HG03521 (cell line): ENCODE data around the gene FOXI2.
A peak's percentile ranks its signal among the peaks of the same experiment; 100 is the strongest.

Experiments
- ATAC-seq: cut with Tn5 transposase; IDR thresholded peaks from one replicate; pipeline ENCODE4 v1.9.1; 2021; ENCODE audit warnings: mild to moderate bottlenecking, moderate library complexity; ENCODE audit not compliant: unreplicated experiment

The FOXI2 gene

DNA sequence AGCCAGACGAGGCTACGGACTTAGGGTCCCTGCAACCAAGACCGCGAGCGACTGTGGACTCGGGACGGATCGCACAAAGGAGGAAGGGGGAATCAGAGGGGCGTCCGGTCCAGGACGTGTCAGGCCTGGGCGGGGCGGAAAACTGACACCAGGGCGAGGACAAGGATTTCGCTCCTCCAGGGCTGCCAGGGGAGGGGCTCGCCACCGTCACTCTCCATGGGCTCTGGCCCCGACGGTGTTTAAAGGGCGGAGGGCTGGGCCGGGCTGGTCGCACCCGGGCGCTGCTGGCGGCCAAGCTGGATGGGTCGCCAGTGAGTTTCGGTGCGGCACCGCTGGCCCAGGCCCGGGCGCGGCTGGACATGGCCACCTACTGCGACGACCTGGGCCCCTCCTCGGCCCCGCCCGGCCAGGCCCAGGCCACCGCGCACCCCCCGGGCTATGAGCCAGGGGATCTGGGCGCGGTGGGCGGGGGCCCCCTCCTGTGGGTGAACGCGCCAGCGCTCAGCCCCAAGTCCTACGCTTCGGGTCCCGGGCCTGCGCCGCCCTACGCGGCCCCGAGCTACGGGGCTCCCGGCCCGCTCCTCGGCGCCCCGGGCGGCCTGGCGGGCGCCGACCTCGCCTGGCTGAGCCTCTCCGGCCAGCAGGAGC, at the start of gene FOXI2:
Gene FOXI2 (plus strand): TSS at position 271 of the 648 bp plus-strand sequence. CDS start 89 bp downstream, at position 360.
- ATAC-seq = no peak

DNA sequence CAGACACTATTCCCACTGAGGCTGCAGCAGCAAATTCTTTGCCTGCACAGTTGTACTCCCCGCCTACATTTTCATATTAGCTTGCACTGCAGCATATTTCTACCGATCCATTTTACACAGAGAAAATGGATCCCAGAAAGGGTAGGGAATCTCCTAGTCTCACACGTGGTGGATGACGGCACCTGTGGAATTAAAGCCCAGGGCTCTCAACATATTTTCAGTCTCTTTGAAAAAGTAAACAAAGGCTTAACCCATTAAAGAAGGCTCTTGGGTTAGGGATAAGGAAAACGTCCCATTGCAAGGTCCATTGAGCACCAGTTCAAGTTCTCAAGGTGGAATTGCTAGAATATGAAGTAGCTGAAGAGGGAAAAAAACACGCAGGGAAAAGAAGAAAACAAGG, 49.4 kb upstream of the FOXI2 start:
- no peak for ATAC-seq

DNA sequence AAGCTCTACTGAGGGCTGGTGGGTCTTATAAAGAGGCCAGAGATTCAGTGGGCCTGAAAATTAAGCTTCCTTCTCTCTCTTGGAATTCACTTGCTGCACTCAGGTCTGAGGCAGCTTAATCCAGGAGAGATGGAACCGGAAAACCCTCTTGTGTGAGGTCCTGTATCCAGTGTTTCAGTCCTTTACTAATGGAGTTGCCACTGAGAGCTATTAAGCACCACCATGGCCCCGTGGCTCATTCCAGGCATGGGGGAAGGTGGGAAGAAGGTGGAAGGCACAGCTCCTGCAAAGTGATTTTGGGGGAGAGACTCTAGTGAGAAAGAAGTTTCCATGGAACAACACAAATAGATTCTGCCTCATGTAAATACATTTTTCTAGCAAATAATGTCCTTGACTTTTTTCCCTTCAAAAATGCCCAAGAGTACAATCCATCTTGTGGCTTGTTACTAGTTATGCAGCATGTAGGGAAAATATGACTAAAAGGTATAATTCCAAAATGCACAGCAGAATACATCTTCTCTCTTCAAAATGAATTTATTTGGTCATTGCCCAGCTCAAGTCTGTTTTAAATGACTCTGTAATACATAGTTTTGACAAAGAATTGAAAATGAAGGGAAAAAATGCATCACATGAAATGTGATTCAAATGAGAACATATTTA, 46.7 kb upstream of the FOXI2 start:
- no peak for ATAC-seq

DNA sequence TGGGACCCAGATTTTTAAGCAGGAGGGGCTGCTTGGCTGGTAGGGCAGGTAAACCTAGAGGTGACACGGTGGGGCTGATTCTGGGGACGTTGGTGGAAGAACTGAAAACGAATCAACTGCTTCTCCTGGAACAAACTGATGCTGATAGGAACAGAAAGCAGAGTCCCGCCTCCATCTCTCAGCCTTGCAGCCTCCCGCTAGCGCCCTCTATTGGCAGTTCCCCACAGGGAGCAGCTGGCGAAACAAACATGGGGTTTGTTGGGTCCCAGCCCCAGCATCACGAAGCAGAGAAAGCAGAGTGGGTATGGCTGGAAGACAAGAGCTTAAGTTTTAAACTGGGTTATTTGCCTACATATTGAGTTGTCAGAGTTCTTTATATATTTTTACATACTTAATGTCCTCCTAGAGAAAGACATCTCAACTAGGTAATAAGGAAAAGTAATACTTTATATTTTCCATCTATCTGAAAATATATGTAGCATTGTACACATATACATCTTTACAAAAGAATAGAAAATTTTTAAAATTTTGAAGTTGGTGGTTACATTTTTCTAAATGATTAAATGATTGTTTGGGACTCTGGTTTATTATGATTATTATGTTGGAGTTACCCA, 42.3 kb upstream of the FOXI2 start:
- peak; percentile 84 for ATAC-seq

DNA sequence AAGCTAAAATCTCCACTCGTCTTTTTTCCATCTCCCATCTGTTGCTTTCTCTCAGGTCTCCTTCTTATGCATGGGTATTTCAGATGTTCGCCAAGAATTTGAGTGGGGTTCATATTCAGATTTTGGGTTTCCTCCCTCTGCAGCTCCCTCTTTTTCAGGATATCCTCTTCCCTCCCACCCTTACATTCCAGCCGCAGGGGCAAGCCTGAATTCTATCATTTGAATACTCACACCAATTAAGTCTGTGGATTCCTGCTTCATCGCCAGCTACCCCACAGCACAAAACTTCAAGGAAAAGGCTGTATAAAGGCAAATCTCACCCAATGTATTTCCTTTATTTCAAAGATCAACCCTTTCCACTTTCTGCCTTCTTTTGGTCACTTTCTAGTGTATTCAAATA, 41.6 kb upstream of the FOXI2 start:
- no peak for ATAC-seq

DNA sequence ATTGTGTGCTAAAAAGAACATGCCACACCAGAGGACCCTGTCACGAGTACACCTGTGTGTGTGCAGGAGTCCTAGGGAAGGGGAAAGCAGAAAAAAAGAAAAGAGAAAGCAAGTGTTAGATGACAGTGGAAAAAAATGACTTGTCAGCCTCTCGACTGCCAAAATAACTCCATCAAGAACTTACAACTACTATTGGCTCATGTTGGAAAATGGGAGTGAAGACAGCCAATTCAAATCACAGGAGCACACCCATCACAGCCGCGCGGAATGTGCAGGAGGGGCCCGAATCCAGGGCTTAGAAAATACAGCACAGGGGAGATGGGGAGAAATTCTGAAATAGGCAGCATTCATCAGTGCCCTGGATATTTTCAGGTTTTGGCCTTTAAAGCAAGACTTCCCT, 38.1 kb upstream of the FOXI2 start:
- no peak for ATAC-seq

DNA sequence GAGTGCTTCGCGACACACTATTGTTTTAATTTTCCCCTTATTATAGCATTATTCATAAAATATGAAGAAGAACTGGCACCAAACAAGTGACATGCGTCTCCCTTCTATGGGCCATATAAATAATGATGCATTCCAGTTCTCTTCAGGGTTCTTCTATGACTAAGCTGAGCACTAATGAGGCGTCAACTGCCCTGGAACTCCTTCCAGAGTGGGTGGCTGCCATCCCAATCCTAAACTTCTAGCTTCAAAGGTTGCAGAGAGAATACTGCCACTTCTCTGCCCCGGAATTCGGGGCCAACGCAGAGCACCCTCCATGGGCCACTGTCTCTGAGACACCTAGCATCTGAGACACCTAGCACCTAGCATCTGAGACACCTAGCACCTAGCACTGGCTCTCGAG, 37.7 kb upstream of the FOXI2 start:
- ATAC-seq = no peak

DNA sequence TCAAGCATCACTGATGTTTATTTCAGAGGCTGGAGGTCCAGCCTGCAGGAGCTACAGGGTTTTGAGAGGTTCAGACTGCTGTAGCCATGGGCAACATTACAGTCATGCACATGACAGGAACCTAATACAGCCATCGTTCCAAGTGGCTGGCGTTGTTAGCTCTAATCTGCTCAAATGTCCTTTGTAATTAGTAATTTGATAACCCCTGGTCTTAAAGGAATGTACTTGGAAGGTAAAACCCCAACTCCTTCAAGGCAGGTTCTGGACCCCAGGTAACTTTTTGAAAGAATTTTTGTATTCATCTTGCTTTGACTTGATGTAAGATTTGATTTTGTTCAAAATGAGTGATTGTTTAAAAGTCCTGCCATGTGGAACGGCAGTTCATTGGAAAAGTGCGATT, 34.7 kb upstream of the FOXI2 start:
- no peak for ATAC-seq

DNA sequence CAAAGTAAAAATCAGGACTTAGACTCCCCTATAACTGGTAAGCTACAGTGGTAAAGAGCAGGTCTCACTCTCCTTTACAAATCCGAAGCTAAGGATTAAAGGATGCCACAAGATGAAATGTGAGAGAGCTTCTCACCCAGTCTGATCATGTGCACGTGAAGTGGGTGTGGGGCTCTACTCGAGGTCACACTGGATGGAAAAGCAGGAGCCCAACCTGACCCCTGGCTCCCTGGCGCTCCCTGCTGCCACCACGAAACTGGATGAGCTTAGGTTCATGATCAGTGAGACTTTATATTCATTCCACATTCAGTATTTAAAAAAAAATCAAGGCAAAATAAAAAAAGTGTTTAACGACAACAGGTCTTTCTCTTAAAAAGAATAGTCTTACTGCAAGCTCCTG, 21.7 kb upstream of the FOXI2 start:
- no peak for ATAC-seq

DNA sequence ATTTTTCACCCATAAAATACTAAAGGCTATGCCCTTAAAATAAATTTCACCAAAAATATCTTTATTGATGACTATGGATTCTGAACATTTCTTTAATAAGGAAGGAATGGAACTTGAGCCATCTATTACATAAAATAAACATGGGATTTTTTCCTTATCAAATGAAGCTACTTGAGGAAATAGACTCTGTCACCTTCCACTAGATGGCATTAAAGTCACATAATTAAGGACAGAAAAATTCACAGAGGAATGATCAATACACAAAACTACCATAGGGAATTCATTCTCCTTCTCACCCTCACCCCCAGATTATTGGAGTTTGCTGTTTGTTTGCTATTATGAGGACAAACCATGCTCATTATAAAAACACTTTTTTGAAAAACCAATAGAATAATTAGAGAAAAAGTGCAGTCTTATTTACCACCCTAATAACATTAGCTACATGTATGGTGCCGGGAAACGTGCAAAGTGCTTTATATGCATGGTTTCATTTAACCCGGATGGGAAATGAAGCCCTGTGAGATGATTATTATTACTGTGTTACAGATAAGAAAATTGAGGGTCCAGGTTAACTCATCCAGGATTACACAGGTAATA, 21.1 kb upstream of the FOXI2 start:
- ATAC-seq = no peak

DNA sequence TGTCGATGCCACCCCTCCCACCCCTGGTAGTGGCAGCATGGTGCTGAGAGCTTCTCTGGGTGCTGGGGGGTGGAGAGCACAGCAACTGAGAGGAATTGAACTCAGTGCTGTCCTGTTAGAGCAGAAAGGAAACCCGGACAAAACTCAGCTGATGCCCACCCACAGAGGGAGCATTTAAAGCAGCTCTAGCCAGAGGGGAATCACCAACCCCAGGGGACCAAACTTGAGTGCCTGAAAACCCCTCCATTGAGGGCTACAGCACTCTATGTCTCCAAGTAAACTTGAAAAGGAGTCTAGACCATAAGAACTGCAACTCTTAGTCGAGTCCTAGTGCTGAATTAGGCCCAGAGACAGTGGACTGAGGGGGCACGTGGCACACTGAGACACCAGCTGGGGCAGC, 16.8 kb upstream of the FOXI2 start:
- no peak for ATAC-seq

DNA sequence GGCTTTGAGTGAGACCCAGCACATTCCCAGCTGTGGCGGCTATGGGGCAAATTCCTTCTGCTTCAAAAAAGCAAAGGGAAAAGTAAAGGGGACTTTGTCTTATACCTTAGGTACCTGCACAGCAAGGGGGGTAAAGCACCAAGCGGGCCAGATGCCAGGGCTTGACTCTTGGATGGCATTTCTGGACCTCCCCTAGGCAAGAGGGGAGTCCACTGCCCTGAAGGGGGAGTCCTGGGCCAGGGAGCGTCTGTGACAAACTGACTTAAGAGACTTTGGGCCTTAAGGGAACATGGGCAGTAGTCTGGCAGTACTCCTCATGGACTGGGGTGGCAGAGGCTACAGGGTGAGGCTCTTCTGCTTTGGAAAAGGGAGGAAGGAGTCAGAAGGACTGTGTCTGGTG, 16.1 kb upstream of the FOXI2 start:
- no peak for ATAC-seq

DNA sequence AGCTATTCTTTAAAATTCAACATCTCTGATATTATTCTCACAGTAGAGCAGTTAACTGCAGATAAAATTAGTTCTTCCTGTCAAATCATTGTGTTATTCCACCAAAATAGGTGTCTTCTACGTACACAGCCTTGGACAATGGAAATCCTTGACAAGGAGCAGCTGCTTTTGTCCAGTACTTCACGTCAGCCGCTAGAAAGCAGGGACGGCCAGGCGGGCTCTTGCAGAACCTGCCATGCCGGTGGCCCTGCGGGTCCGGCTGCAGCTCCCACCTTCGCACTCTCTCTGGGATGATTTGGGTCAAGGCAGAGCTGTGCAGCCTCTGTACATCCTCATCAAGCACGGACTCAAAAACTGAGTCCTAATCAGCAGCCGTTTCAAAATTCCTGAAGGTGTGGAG, 2.2 kb upstream of the FOXI2 start:
- ATAC-seq = no peak

DNA sequence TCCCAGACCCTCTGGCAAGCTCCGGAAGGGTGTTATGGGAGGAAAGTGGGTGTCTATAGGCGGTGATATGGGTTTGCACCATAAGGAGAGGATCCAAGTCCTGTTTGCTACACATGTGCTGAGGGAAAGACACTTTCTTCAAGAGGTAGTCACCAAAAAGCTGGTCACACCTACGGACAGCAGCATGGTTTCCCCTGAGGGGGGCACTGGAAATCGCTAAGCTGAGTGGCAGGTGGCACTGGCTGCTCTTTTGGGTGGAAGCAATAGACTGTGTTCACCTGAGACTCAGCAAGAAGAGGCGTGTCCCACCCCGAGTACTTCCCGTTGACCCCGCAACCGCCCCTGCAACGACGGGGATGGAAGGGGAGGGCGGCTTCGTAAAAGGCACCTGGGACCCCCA, 1.8 kb upstream of the FOXI2 start:
- ATAC-seq = no peak

DNA sequence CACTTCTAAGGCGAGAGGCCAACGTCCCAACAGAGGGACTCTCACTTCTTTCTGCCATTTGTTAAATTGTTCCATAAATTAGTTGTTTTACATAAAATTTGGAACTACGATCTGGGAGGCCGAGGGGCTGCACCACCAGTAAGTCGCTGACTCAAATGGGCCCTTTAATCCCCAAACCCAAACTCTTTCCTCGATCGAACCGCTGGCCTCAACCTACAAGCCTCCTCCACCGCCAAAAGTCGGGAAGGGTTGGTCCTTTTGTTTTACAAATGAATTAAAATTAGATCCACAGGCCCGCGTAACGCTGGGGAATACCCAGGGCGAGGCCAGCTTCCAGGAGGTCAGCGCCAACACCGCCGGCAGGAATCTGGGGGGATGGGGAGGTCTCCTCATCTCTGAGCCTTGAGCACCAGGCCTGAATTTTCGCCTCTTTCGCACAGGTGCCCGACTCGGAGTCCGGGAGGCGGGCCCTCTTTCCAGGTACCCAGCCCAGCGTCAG, 1.2 kb upstream of the FOXI2 start:
- ATAC-seq = no peak

DNA sequence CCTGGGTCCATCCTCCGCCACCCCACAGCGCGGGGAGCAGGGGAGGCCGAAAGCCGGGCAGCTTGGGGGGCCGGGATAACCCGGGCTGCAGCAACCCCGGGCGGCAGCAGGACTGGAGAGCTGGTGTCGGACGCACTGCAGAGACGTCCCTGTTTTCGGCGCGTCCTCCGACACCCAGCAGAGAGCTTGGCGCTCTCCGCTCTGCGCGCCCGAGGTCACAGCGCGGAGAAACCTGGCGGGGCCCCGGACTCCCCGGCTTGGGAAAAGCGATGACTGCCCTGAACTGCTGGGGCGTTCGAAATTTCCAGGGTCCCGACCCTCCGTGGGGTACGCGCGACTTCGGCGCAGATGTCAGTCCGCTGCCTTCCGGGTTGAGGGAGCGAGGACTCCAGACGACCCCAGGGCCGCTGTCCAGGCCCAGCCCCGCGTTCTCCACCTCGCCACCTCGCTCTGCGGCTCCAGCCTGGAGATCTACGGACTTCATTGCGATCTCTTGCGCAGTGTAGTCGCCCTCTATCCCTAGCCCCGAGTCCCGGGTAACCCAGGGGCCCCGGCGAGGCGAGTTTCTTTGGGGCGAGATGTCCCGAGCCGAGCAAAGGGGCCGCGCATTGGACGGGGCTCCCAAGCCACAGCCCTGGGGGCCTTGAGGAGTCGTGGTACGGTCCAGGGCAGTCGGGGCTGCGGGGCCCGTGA, 617 bp upstream of the FOXI2 start:
- ATAC-seq = no peak

DNA sequence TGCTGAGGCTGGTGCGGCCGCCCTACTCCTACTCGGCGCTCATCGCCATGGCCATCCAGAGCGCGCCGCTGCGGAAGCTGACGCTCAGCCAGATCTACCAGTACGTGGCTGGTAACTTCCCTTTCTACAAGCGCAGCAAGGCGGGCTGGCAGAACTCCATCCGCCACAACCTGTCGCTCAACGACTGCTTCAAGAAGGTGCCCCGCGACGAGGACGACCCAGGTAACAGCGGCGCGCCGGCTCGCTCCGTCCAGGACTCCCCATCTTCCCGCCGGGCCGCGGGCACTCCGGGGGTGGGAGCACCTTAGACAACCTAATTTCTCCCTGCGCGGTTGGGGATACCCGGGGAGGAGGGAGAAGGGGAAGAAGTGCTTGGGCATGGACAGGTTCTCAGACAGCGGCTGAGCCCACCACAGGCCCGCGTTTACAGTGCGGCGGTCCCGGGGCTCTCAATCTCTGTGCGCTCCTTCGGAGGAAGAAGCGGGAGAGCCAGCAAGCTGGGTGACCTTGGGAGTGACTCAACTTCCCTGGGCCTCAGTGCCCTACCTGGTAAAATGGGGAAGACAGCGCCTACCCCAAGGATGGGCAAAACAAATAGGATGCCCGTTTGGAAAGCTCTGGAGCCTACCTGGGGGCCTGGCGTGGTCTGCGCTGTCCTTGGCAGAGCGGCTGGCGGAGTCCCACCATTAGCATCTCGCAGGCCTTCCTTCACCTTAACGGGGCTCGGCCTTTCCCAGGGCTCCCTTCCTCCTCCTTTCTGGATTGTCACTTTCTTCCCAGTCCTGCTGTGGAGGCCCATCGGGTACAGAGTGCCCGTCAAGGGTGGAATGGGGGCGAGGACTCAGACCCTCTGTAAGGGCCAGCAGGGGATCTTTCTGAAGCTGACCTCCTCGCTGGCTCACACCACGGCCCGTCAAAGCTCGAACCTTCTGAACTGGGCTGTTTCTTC, 852 bp downstream of the FOXI2 start:
- ATAC-seq = no peak

DNA sequence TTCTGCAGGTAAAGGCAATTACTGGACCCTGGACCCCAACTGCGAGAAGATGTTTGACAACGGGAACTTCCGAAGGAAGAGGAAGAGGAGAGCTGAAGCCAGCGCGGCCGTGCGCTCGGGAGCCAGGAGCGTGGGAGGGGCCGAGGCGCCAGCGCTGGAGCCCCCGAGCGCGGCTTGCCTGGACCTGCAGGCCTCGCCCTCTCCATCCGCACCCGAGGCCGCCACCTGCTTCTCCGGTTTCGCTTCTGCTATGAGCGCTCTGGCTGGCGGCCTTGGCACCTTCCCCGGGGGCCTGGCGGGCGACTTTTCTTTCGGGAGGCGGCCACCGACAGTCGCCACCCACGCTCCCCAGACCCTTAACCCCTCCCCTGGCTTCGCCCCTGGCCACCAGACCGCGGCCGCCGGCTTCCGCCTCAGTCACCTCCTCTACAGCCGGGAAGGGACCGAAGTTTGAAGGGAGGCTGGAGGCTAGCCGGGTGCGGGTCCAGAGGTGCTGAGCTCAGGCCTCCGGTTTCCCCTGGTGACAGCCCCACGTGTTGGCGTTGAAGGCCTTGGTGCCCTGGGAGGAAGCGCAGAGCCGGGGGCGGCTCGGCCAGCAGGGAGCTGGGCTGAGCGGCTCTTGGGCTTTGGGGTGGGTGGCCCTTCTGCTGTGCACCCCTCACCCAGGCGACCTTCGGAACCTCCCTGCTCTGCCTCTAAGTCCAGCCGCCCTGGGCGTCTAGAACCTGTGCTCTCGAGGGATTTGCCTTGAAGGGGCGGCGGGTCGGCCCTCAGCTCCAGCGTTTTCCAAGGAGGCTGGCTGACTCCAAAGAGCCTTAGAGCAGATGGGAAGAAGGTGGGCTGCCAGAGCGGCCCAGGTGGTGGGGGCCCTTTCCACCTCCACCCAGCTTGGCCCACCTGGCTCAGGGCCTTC, 1.8 kb downstream of the FOXI2 start:
- no peak for ATAC-seq

DNA sequence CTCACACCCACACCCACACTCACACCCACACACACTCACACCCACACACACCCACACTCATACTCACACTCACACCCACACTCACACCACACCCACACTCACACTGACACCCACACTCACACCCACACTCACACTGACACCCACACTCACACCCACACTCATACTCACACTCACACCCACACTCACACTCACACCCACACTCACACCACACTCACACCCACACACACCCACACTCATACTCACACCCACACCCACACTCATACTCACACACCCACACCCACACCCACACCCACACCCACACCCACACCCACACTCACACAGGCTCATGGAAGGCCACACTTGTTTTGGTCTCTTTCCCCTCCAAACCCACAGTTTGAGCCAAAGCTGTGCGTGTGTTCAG, 2.9 kb downstream of the FOXI2 start:
- ATAC-seq = no peak
